Measurements from ENCODE around the gene MS4A4E. TPM values are rescaled to one million over a fixed set of nuclear protein-coding genes. Genes with fewer than 3 reads are reported as not detected.

The MS4A4E gene
- total and polyA plus RNA-seq, 2 of the 13 experiments (the other 11 are each of a cell fraction or from before 2014, with no cell fraction given): not detected

GRCh38 chr11:60161107-60161506 is 81.8 kb downstream of the MS4A4E start:
- H3K27ac ChIP-seq (ENCODE audit: extremely low read length, insufficient read depth, low read length): no peak overlapping the region
- no peaks in the 10 kb centered on the region; a peak in 1 of 5 replicates for H3K27me3 ChIP-seq (ENCODE audit: control insufficient read depth in 1 of 2, insufficient read depth in 2 of 2, low read length in 2 of 2)
- intact Hi-C loops (cut with micrococcal nuclease; ENCODE audit: unreplicated experiment): no loop called here
- H4K20me1 ChIP-seq (ENCODE audit: insufficient read depth, low read length): no peaks in the 10 kb centered on the region
- no peak for DNase-seq (ENCODE audit: low spot score)
- no peak overlapping the region for H3K9ac ChIP-seq (ENCODE audit: insufficient read depth, low read depth, low read length)
- ChIA-PET POLR2A (no interaction called here), CTCF (ENCODE audit: low intra/inter-chr PET ratio, low total read pairs) (no interaction called here)
- FAIRE-seq: no peak
- H3K36me3 ChIP-seq (replicated peaks in 1 of 2; ENCODE audit: control insufficient read depth in 1 of 2, insufficient read depth in 2 of 2, low read length in 2 of 2): no peaks in the 10 kb centered on the region
- in situ Hi-C loops (cut with HindIII; ENCODE audit: extremely low pct_ligation_motif_present, low pct_unique_long_range_greater_than_20kb): no loop called here
- no peaks in the 10 kb centered on the region for H3K9me3 ChIP-seq (ENCODE audit: low read length)
- no peak overlapping the region for H3K4me2 ChIP-seq (ENCODE audit: low read depth, low read length)
- H3K4me1 ChIP-seq (ENCODE audit: insufficient read depth, low read length): no peaks in the 10 kb centered on the region
- H2AFZ ChIP-seq (ENCODE audit: low read length): no peak overlapping the region
- 0% methylated on average over 2 of the region's 2 CpGs for WGBS (ENCODE audit: low lambda C conversion rate)
- BruUV-seq (replicated peaks): no TSS peak
- ATAC-seq: no peak
- H3K79me2 ChIP-seq (ENCODE audit: insufficient read depth, low read length): no peaks in the 10 kb centered on the region
- H3K4me3 ChIP-seq (replicated peaks in 1 of 3; ENCODE audit: insufficient read depth in 1 of 3, low read depth in 2 of 3, low read length in 3 of 3): no peak overlapping the region
- no peak for TF ChIP-seq ZNF207 (IDR thresholded peaks at IDR 0.05; ENCODE audit: borderline replicate concordance)
- TF ChIP-seq RAD51 (IDR thresholded peaks at IDR 0.05; ENCODE audit: borderline replicate concordance): no peak
- TF ChIP-seq PREB (CRISPR knock-in tag; IDR thresholded peaks at IDR 0.05): no peak
- no peak for TF ChIP-seq ZNF646 (CRISPR knock-in tag; IDR thresholded peaks at IDR 0.05)
- TF ChIP-seq HNRNPL (IDR thresholded peaks at IDR 0.05; ENCODE audit: low read depth, low read length): no peak
- no peak for TF ChIP-seq ADNP (CRISPR knock-in tag; IDR thresholded peaks at IDR 0.05)
- no peak for TF ChIP-seq KIAA2018 (CRISPR knock-in tag; IDR thresholded peaks at IDR 0.05; ENCODE audit: borderline replicate concordance)
- TF ChIP-seq PLRG1 (conservative IDR thresholded peaks at IDR 0.05): no peak
- TF ChIP-seq CREBL2 (CRISPR knock-in tag; IDR thresholded peaks at IDR 0.05; ENCODE audit: borderline replicate concordance): no peak

Measured in HepG2 (cell line).